PC-3 (cell line): ENCODE results near the gene THEM4. TPM values are rescaled to one million over a fixed set of nuclear protein-coding genes. Genes with fewer than 3 reads are reported as not detected.
A peak's percentile ranks its signal among the peaks of the same experiment; 100 is the strongest.

Experiments
- ATAC-seq: fragments of 200-7000 bp; cut with Tn5 transposase; 2 replicates; pipeline ENCODE4 v1.9.1; 2020; ENCODE audit warnings: mild to moderate bottlenecking, moderate library complexity
- BruUV-seq: library from RNA; stranded (reverse); fragments of 400-500 nt; replicated peaks from 2 replicates; lab custom pipeline; 2021; lab: Mats Ljungman, UMichigan
- CTCF ChIA-PET: fragments of 300-600 bp; sonication (Branson Sonifier 250); formaldehyde crosslinking; loops from one replicate; lab custom pipeline; 2022; ENCODE audit warnings: antibody characterized with exemption; lab: Charles Lee
- POLR2A ChIA-PET: fragments of 300-600 bp; sonication (Branson Sonifier 250); formaldehyde crosslinking; loops from one replicate; lab custom pipeline; 2022; ENCODE audit warnings: antibody characterized with exemption; ENCODE audit not compliant: unreplicated experiment; lab: Charles Lee
- DNase-seq: peaks from one replicate; pipeline ENCODE4 v3.0.0-alpha.2; 2015
- H2AFZ ChIP-seq: fragments of 300-600 bp; sonication (generic); 2 replicates; pipeline ENCODE4 v1.6.0; 2016; ENCODE audit warnings: antibody characterized with exemption, low read length
- H3F3A ChIP-seq: fragments of 300-600 bp; sonication (generic); one replicate; pipeline ENCODE4 v1.6.0; 2017; ENCODE audit warnings: antibody characterized with exemption, low read length, control low read depth, mild to moderate bottlenecking; ENCODE audit not compliant: unreplicated experiment
- H3K27ac ChIP-seq: fragments of 300-600 bp; sonication (generic); 2 replicates; pipeline ENCODE4 v1.5.1; 2016; ENCODE audit warnings: mild to moderate bottlenecking, low read length
- H3K27me3 ChIP-seq: fragments of 300-600 bp; sonication (generic); 2 replicates; pipeline ENCODE4 v1.6.1; 2016; ENCODE audit warnings: low read length, mixed read lengths
- H3K36me3 ChIP-seq: fragments of 300-600 bp; sonication (generic); 2 replicates; pipeline ENCODE4 v1.6.1; 2016; ENCODE audit warnings: low read depth, mixed run types, low read length, mixed read lengths
- H3K4me1 ChIP-seq: fragments of 300-600 bp; sonication (generic); 2 replicates; pipeline ENCODE4 v1.5.1; 2016; ENCODE audit warnings: low read length; ENCODE audit not compliant: insufficient read depth
- H3K4me2 ChIP-seq: fragments of 300-600 bp; sonication (generic); 2 replicates; pipeline ENCODE4 v1.6.0; 2016; ENCODE audit warnings: low read length
- H3K4me3 ChIP-seq: fragments of 300-600 bp; sonication (generic); 2 replicates; pipeline ENCODE4 v1.5.1; 2016; ENCODE audit warnings: mild to moderate bottlenecking, low read length, mixed read lengths
- H3K79me2 ChIP-seq: fragments of 300-600 bp; sonication (generic); 2 replicates; pipeline ENCODE4 v1.6.1; 2017; ENCODE audit warnings: low read length, mixed read lengths
- H3K9ac ChIP-seq: fragments of 300-600 bp; sonication (generic); 2 replicates; pipeline ENCODE4 v1.6.0; 2016; ENCODE audit warnings: mild to moderate bottlenecking, low read length
- H3K9me2 ChIP-seq: fragments of 300-600 bp; sonication (generic); replicated peaks from 2 replicates; pipeline ENCODE4 v1.6.1; 2016; ENCODE audit warnings: mixed run types, low read length, mixed read lengths
- H3K9me3 ChIP-seq: fragments of 300-600 bp; sonication (generic); 2 replicates; pipeline ENCODE4 v1.6.1; 2016; ENCODE audit warnings: low read length, mixed read lengths
- H4K20me1 ChIP-seq: fragments of 300-600 bp; sonication (generic); 2 replicates; pipeline ENCODE4 v1.6.1; 2016; ENCODE audit warnings: low read length, mixed read lengths
- CTCF ChIP-seq: fragments of 300-600 bp; sonication (generic); conservative IDR thresholded peaks from 2 replicates; pipeline ENCODE4 v1.5.1; 2017; ENCODE audit warnings: antibody characterized with exemption, low read depth, mild to moderate bottlenecking, low read length
- EZH2 ChIP-seq: fragments of 300-600 bp; sonication (generic); IDR thresholded peaks from one replicate; pipeline ENCODE4 v1.6.1; 2017; ENCODE audit warnings: antibody characterized with exemption, mild to moderate bottlenecking, low read length; ENCODE audit not compliant: unreplicated experiment
- EZH2phosphoT487 ChIP-seq: fragments of 300-600 bp; sonication (generic); IDR thresholded peaks from 2 replicates; pipeline ENCODE4 v1.6.1; 2018; ENCODE audit warnings: mild to moderate bottlenecking, antibody characterized with exemption, low read length, borderline replicate concordance
- intact Hi-C: fragments of 100-400 bp; cut with micrococcal nuclease; formaldehyde crosslinking; loops from 2 replicates; pipeline ENCODE4 v1.9.0; 2023
- total RNA-seq: library from RNA; depleted of rRNA; stranded (reverse); fragments of >200 nt; gene quantifications from 2 replicates; pipeline ENCODE4 v1.2.3, GENCODE V29; 2014

Gene THEM4
- total RNA-seq, 1 experiment from 2014 or later = 18.1 TPM

- POLR2A ChIA-PET = interaction anchor here (0.6 kb wide), 1 partner anchor 468 kb away, joined by 3 read pairs; no protein-coding TSS in a partner anchor
- Histone ChIP-seq H3K4me1 (peaks cover 58% of the 10 kb centered on the region), H3K9me3 (no peaks in the 10 kb centered on the region), H3K27ac (peak overlapping the region; percentile 83), H3K36me3 (no peaks in the 10 kb centered on the region), H3F3A (no peaks in the 10 kb centered on the region), H3K27me3 (no peaks in the 10 kb centered on the region), H3K79me2 (peaks cover 3% of the 10 kb centered on the region; the same call in 1 of the 2 replicates), H3K4me3 (no peak overlapping the region), H3K4me2 (peak overlapping the region; percentile 36), H3K9me2 (no peaks in the 10 kb centered on the region), H3K9ac (peak overlapping the region; percentile 38), H2AFZ (no peak overlapping the region), H4K20me1 (no peaks in the 10 kb centered on the region)
- no peak for TF ChIP-seq CTCF
- CTCF ChIA-PET = interaction anchor here (0.5 to 1.3 kb wide), 11 partner anchors 40 to 647 kb away, joined by 3 to 13 read pairs (median 4); partner anchors contain the start of gene VPS72
- no TSS peak for BruUV-seq
- ATAC-seq = no peak
- intact Hi-C loops = loop anchor here (2.0 to 10.0 kb wide), 3 partner anchors 46 to 492 kb away; partner anchors contain the start of genes RFX5, SNX27 and TDRKH
- no peak for DNase-seq
These were observed 72.1 kb downstream of the THEM4 start for GRCh38 chr1:151837197-151837596.

GRCh38 chr1:151835596-151835995 is 73.7 kb downstream of the THEM4 start:
- ChIA-PET CTCF (interaction anchor here (0.9 to 1.3 kb wide), 4 partner anchors 13 to 554 kb away, joined by 3 to 13 read pairs (median 4); no protein-coding TSS in a partner anchor), POLR2A (no interaction called here)
- no peak for ATAC-seq
- intact Hi-C loops = loop anchor here (10.0 kb wide), 2 partner anchors 221 to 491 kb away; partner anchors contain the start of genes RFX5 and SNX27
- Histone ChIP-seq H2AFZ (no peak overlapping the region), H3K4me3 (no peak overlapping the region), H3K79me2 (peaks cover 3% of the 10 kb centered on the region; the same call in 1 of the 2 replicates), H4K20me1 (no peaks in the 10 kb centered on the region), H3K4me1 (peaks cover 46% of the 10 kb centered on the region), H3K9ac (no peak overlapping the region; the same call in 1 of the 2 replicates), H3K9me2 (no peaks in the 10 kb centered on the region), H3K27me3 (no peaks in the 10 kb centered on the region), H3K27ac (peak overlapping the region; percentile 83), H3K36me3 (no peaks in the 10 kb centered on the region), H3K4me2 (no peak overlapping the region), H3F3A (no peaks in the 10 kb centered on the region), H3K9me3 (no peaks in the 10 kb centered on the region)
- no TSS peak for BruUV-seq
- no peak for DNase-seq
- TF ChIP-seq EZH2 = no peak
- TF ChIP-seq EZH2phosphoT487 = no peak
- TF ChIP-seq CTCF = no peak

- H3K9ac ChIP-seq = no peak overlapping the region
- CTCF ChIA-PET = no interaction called here
- intact Hi-C loops = loop anchor here (10.0 kb wide), 2 partner anchors 219 to 489 kb away; partner anchors contain the start of genes RFX5 and SNX27
- H3K4me2 ChIP-seq = no peak overlapping the region
- TF ChIP-seq EZH2phosphoT487 (no peak), EZH2 (no peak), CTCF (no peak)
- no peaks in the 10 kb centered on the region for H3K79me2 ChIP-seq
- H3F3A ChIP-seq = no peaks in the 10 kb centered on the region
- H3K9me3 ChIP-seq = no peaks in the 10 kb centered on the region
- no peaks in the 10 kb centered on the region for H3K36me3 ChIP-seq
- no peak for DNase-seq
- BruUV-seq = no TSS peak
- ATAC-seq = no peak
- no peak overlapping the region for H2AFZ ChIP-seq
- H3K27me3 ChIP-seq = no peaks in the 10 kb centered on the region
- no peaks in the 10 kb centered on the region for H4K20me1 ChIP-seq
- H3K4me3 ChIP-seq = no peak overlapping the region
- peaks cover 33% of the 10 kb centered on the region for H3K4me1 ChIP-seq
- no peak overlapping the region for H3K27ac ChIP-seq
- no peaks in the 10 kb centered on the region for H3K9me2 ChIP-seq
- POLR2A ChIA-PET = no interaction called here
These were observed 75.1 kb downstream of the THEM4 start for GRCh38 chr1:151834239-151834638.
